Muscle layer of colon (tissue), 2 donors: ENCODE measurements around the gene ARID3C.

Experiments used
- H3K27ac ChIP-seq: one replicate; pipeline ENCODE4 v1.7.0; 2013; ENCODE audit warnings: low read depth, mild to moderate bottlenecking, low read length, moderate library complexity
- H3K27me3 ChIP-seq, 2 donors: one replicate each; pipeline ENCODE4 v1.7.0; 2013; ENCODE audit warnings: low read length in 2 of 2, mild to moderate bottlenecking in 2 of 2; ENCODE audit not compliant: insufficient read depth in 2 of 2, control insufficient read depth in 1 of 2
- H3K36me3 ChIP-seq: one replicate; pipeline ENCODE4 v1.7.0; 2013; ENCODE audit warnings: mild to moderate bottlenecking, low read length; ENCODE audit not compliant: insufficient read depth
- H3K4me1 ChIP-seq: one replicate; pipeline ENCODE4 v1.7.0; 2013; ENCODE audit warnings: mild to moderate bottlenecking, low read length; ENCODE audit not compliant: insufficient read depth
- H3K4me3 ChIP-seq, 2 donors: one replicate each; pipeline ENCODE4 v1.7.0; 2013; ENCODE audit warnings: low read length in 2 of 2, low read depth in 1 of 2, mild to moderate bottlenecking in 1 of 2, moderate library complexity in 1 of 2
- H3K9ac ChIP-seq: one replicate; pipeline ENCODE4 v1.7.0; 2013; ENCODE audit warnings: low read length
- H3K9me3 ChIP-seq: one replicate; pipeline ENCODE4 v1.7.0; 2013; ENCODE audit warnings: mild to moderate bottlenecking, low read length
- donor health status: abdominal sarcoma.
- donor health status: Adenocarcinoma of cecum.

ARID3C gene

GRCh38 chr9:34635556-34635955 is 6.7 kb upstream of the ARID3C start:
- H3K9me3 ChIP-seq = no peaks in the 10 kb centered on the region
- no peak overlapping the region for H3K9ac ChIP-seq
- no peak overlapping the region for H3K4me3 ChIP-seq
- peaks cover 6% of the 10 kb centered on the region for H3K36me3 ChIP-seq
- H3K27me3 ChIP-seq = no peaks in the 10 kb centered on the region
- no peak overlapping the region for H3K27ac ChIP-seq
- H3K4me1 ChIP-seq = peaks cover 31% of the 10 kb centered on the region

- Histone ChIP-seq H3K9ac (no peak overlapping the region), H3K4me3 (no peak overlapping the region), H3K9me3 (no peaks in the 10 kb centered on the region), H3K27me3 (peaks cover 0 to 1% of the 10 kb centered on the region in 2 donors), H3K36me3 (peaks cover 6% of the 10 kb centered on the region), H3K4me1 (peaks cover 31% of the 10 kb centered on the region), H3K27ac (no peak overlapping the region)
Measured at GRCh38 chr9:34634551-34635248, 5.8 kb upstream of the ARID3C start.

GRCh38 chr9:34633851-34634550 is 5.1 kb upstream of the ARID3C start:
- Histone ChIP-seq H3K4me3 (no peak overlapping the region), H3K9me3 (no peaks in the 10 kb centered on the region), H3K27me3 (peaks cover 5 to 8% of the 10 kb centered on the region in 2 donors), H3K36me3 (peaks cover 6% of the 10 kb centered on the region), H3K27ac (no peak overlapping the region), H3K9ac (no peak overlapping the region), H3K4me1 (peaks cover 31% of the 10 kb centered on the region)

- peaks cover 6% of the 10 kb centered on the region for H3K36me3 ChIP-seq
- no peak overlapping the region for H3K9ac ChIP-seq
Measured at GRCh38 chr9:34633166-34633565, 4.3 kb upstream of the ARID3C start.

GRCh38 chr9:34630402-34631154 is 1.7 kb upstream of the ARID3C start:
- Histone ChIP-seq H3K9ac (no peak overlapping the region), H3K27me3 (peaks cover 36 to 40% of the 10 kb centered on the region in 2 donors), H3K4me3 (no peak overlapping the region), H3K27ac (no peak overlapping the region), H3K4me1 (peaks cover 16% of the 10 kb centered on the region), H3K9me3 (no peaks in the 10 kb centered on the region), H3K36me3 (peaks cover 6% of the 10 kb centered on the region)

More at GRCh38 chr9:34633166-34633565, 4.3 kb upstream of the ARID3C start:
- Histone ChIP-seq H3K27ac (no peak overlapping the region), H3K4me1 (peaks cover 29% of the 10 kb centered on the region), H3K9me3 (no peaks in the 10 kb centered on the region), H3K4me3 (no peak overlapping the region), H3K27me3 (peaks cover 11 to 14% of the 10 kb centered on the region in 2 donors)

GRCh38 chr9:34629491-34629808 is 584 bp upstream of the ARID3C start:
- peaks cover 15% of the 10 kb centered on the region for H3K4me1 ChIP-seq
- H3K4me3 ChIP-seq = peak overlapping the region in 1 of 2 donors; percentile 52
- H3K27ac ChIP-seq = no peak overlapping the region
- H3K9me3 ChIP-seq = no peaks in the 10 kb centered on the region
- no peak overlapping the region for H3K9ac ChIP-seq
- peaks cover 45 to 51% of the 10 kb centered on the region in 2 donors for H3K27me3 ChIP-seq
- H3K36me3 ChIP-seq = no peaks in the 10 kb centered on the region

- Histone ChIP-seq H3K4me3 (peak overlapping the region in 1 of 2 donors; percentile 29), H3K4me1 (peaks cover 7% of the 10 kb centered on the region), H3K9me3 (no peaks in the 10 kb centered on the region), H3K9ac (no peak overlapping the region), H3K27ac (no peak overlapping the region), H3K27me3 (peaks cover 51 to 66% of the 10 kb centered on the region in 2 donors), H3K36me3 (no peaks in the 10 kb centered on the region)
Measured at GRCh38 chr9:34627716-34628655, 880 bp downstream of the ARID3C start.

GRCh38 chr9:34625186-34625486 is 3.7 kb downstream of the ARID3C start:
- peaks cover 64 to 85% of the 10 kb centered on the region in 2 donors for H3K27me3 ChIP-seq
- H3K4me3 ChIP-seq = no peak overlapping the region
- H3K36me3 ChIP-seq = no peaks in the 10 kb centered on the region
- no peak overlapping the region for H3K9ac ChIP-seq
- H3K9me3 ChIP-seq = no peaks in the 10 kb centered on the region
- peaks cover 15% of the 10 kb centered on the region for H3K4me1 ChIP-seq
- H3K27ac ChIP-seq = no peak overlapping the region

- no peaks in the 10 kb centered on the region for H3K36me3 ChIP-seq
- H3K27me3 ChIP-seq = peaks cover 64 to 83% of the 10 kb centered on the region in 2 donors
- no peak overlapping the region for H3K9ac ChIP-seq
- no peak overlapping the region for H3K27ac ChIP-seq
- peaks cover 17% of the 10 kb centered on the region for H3K4me1 ChIP-seq
- no peak overlapping the region for H3K4me3 ChIP-seq
- H3K9me3 ChIP-seq = no peaks in the 10 kb centered on the region
Measured at GRCh38 chr9:34624475-34625185, 4.2 kb downstream of the ARID3C start.

- H3K4me1 ChIP-seq = peaks cover 24% of the 10 kb centered on the region
- no peak overlapping the region for H3K9ac ChIP-seq
- peaks cover 57 to 75% of the 10 kb centered on the region in 2 donors for H3K27me3 ChIP-seq
- no peaks in the 10 kb centered on the region for H3K9me3 ChIP-seq
- H3K27ac ChIP-seq = no peak overlapping the region
- no peak overlapping the region for H3K4me3 ChIP-seq
- peaks cover under 1% of the 10 kb centered on the region for H3K36me3 ChIP-seq
Measured at GRCh38 chr9:34623374-34624235, 5.3 kb downstream of the ARID3C start.
